HG02678 (cell line): ENCODE data around the gene LLCFC1.

Experiments
- ATAC-seq: cut with Tn5 transposase; IDR thresholded peaks from one replicate; pipeline ENCODE4 v1.9.1; 2021; ENCODE audit warnings: mild to moderate bottlenecking, moderate library complexity; ENCODE audit not compliant: unreplicated experiment

The LLCFC1 gene

DNA sequence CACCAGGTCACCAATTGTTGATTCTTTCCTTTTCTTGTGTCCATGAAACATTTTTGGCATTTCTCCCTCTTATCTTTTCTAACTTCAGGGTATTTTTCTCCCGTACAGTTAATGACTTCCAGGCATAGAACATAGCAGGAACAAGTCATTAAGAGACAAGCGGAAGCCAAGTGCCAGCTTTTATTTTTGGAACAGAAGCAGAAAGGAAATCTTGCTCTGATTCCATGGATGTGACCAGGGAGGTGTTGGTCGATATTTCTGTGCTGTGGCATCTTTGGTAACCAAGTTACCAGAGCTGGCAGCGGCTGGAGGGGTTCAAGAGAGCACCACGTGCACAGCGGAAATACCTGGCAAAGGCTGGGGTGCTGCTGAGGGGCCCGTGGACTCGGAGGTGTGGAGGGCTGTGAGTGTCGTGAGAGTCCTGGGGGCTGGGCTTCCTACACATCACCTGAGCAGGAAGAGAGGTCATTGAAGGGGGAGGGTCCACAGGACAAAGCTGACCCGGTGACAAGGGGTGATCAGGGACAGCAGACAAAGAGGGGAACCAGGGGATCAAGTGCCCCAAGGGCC, 1.8 kb downstream of the LLCFC1 start:
- ATAC-seq = no peak

DNA sequence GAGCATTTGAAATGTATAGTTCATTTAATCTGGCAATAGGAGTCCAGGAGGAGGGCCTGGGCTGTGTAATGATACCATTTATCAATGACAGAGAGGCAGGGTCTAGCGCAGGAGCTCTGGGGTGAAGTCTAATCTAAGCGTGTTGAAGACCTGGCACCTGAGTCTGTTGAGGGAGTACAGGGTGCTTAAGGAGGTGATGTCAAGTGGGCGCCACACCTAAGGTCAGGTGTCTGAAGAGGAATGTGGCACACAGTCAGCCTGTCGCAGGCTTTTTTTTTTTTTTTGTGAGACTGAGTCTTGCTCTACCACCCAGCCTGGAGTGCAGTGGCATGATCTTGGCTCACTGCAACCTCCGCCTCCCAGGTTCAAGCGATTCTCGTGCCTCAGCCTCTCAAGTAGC, 2.3 kb downstream of the LLCFC1 start:
- ATAC-seq = no peak

DNA sequence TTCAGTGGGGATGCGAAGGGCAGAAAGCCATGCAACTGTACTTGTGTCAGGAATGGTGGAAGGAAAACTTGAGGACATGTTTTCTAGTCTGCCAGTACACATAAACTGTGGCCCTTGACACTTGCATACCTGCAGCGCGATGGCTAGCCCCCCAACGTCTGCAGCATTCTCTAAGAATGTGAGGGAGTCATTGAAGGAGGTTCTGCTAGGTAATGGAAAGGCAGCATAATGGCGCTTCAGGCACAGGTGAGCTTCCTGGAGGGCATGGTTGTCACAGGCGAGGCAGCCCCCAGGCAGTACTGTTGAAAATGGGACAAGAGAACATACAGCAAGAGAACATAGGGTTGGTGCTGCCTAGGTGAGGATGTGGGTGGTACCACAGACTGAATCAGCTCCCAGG, 3.5 kb downstream of the LLCFC1 start:
- no peak for ATAC-seq

DNA sequence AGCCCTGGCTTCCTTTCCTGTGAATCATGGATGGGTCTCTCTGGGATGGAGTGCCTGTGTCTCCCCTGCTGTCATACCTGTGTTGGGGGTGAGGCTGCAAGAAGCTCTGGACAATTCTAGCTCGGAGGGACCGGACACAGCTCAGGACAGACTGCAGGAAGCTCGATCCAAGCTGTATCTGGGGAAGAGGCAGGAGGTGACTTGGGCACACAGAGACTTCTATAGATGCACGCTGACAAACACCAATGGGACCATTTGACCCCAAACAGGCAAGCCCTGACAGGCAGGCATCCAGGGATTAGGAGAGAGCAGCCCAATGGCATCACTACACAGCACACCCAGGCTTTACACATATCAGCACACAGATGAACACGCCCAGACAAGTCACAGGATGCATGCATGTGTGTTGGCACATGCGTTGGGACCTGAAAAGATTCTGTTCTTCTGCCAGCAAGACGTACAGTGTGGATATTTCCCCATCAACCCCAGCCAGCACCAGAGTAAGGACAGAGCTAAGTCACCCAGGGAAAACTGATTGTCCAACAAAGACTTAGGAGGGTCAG, 4.5 kb downstream of the LLCFC1 start:
- no peak for ATAC-seq

DNA sequence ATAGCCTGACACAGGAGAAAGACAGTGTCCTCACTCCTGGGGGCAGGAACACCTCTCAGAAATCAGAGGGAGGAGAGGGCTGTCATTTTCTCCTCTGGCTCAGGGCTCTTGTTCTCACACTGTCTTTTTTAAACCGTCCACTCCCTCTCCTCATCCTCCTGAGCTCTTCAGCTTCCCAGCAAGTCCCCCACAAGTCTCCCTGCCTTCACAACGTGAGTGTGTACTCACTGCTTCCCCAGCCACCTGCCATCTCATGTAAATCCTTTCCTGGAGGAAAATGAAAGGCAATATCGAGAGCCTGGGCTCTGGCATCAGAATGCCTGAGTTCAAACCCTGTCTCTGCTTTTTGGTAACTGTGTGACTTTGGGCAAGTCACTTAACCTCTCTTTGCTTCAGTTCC, 5.7 kb downstream of the LLCFC1 start:
- no peak for ATAC-seq

DNA sequence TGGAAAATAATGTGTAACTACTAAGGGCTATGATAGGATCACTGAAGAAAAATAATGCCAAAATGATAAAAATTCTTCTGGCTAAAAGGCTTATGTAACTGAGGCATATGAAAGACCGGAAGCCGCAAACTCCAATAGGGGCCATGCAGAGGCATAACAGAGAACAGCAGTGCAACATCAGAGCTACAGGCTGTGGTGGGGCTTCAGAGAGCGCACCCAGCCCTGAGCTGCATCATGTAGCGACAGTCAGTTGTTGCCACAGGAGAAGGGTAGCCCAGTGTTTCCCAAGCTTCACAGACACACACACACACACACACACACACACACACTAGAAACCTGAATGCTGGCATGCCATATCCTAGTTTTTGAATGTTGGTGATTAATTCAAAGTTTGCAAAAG, 9.3 kb downstream of the LLCFC1 start:
- no peak for ATAC-seq

DNA sequence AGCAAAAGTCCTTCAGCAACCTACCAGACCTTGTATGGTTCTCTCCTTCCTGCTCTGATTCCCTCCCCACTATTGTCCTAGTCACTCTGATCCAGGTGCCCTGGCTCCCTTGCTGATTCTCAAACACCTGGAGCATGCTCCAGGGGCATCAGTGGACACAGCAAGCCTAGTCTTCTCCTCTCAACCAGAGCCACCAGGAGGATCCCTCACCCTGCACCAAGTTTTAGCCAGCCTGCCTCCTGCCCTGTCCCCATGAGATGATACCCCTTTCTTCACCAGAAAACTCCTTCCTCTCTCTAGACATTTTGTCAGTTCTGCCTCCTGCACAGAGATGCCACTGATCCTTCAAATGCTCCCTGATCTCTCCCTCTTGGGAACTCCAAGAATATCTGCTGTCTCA, 11.0 kb downstream of the LLCFC1 start:
- ATAC-seq = no peak

DNA sequence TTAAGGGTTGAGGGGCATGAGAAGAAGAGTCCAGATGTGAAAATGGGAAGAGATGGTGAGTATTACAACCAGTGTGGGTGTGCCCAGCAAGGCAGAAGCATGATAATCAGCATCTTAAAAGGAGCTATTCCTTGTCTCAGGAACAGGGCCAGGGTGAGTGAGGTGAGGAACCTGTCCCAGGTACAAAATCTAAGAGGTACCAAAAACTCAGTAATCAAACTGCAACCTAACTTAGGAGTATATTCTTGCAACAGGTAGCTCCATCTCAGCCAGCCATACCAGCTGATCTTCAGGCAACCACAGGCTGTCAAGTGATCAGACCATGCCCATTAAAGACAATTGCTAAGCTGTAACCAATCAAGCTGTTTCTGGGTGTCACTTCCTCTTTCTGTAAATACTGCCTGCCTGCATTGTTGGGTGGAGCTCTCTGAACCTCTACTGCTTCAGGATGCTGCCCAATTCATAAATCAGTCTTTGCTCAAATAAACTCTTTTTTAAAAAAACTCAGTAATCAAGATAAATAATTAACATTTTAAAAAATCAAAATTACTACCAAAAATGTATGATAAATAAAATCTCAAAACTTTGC, 15.5 kb downstream of the LLCFC1 start:
- no peak for ATAC-seq

DNA sequence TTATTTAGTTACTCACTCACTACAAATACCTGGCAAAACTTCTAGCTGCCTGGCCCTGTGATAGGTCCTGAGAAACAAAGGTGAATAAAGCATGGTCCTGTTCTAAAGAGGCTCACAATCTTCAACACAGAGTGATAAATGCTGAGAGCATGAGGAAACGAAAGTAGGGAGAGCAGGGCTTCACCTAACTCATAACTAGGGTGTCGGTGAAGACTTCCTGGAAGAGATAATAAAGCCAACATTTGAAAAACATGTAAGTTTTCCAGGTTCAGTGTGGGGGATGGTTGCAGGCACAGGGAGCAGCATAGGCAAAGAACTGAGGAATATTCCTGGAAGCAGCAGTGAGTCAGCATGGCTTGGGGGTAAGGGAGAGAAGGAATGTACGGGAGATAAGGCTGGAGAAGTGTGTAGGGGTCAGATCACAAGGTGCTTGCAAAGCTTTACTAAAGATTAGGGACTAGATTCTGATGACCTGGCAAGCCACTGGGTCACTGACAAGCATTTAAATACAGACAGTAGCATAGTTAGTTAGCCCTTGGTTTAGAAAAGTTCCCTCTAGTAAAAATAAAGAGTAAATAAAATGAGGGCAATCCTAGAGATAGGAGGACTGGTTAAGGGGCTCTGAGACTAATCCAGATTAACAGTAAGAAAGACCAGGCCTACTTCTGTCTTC, 17.8 kb downstream of the LLCFC1 start:
- ATAC-seq = no peak

DNA sequence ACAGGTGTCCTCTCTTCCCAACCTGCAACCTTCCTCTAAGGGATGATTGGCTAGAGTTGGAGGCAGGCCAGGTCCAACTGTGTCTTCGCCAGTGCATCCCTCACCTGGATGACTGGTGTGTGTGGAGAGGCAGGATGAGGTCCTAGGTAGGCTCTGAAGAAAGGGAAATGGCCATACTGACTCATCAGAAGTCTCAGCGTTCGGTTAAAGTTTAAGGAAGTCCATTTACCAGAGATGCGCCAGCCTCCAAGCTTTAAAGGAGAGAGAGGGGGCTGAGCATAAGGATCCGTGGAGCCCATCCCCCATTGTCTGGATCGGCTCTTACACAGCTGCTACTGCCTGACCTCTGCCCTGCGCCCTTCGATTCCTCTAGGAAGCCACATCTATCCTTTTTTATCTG, 18.4 kb downstream of the LLCFC1 start:
- no peak for ATAC-seq

DNA sequence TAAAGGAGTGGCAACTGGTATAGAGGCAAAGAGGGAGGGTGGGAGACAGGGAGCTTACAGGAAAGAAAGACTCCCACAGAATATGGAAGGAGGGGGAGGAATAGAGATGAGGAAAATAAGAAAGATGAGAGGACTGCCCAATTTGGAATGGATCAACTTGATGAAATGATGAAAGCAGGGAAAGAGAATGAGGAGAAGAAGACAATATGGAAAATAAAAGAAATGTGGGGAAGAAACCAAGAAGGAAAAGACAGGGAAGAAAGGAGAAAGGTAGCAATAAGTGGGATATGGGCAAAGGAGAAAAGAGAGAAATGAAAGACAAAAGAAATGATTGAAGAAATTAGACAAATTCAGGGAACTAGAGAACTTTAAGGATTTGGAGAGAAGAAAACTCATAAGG, 19.9 kb downstream of the LLCFC1 start:
- ATAC-seq = no peak

DNA sequence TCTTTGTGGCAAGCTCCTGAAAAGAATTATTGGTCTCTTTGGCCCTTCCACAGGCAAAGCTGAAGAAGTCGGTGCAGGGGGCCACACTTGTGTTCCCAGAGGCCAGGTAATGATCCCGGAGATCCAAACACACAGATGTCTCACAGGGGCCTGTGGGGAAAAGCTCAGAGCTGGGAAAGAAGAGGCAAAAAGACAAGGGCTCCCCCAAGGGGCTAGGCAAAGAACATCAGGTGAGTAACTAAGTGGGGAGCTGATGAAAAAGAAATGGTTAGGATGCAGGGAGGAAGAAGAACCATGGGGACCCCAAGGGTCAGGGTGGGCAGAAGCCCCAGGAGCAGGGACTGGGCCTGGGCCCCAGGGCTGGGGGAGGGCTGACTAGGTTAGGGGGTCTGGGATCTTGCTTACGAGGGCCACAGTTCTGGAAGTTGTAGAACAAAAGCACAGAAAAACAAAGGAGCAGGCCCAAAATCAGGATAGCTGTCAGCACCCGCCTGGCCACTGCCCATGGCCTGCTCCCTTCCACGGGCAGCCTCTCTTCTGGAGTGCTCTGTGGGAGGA, 21.8 kb downstream of the LLCFC1 start:
- no peak for ATAC-seq

DNA sequence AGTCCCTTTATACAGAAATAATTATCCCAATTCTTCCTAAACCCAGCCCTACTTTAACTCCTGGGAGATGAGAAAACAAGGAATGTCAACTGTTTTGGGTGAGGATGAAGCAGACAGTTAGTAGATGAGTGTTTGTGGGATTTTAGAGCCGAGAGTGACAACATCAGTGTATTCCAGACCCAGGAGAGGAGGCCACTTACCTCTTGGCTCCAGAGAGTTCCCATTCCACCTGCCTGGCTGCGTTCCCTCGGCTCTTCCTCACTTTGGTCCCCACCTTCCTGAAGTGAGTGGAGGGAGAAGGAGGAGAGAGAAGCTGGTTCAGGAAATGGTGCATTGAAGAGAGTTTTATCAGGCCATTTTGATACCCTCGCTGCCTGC, 22.3 kb downstream of the LLCFC1 start:
- ATAC-seq = no peak

DNA sequence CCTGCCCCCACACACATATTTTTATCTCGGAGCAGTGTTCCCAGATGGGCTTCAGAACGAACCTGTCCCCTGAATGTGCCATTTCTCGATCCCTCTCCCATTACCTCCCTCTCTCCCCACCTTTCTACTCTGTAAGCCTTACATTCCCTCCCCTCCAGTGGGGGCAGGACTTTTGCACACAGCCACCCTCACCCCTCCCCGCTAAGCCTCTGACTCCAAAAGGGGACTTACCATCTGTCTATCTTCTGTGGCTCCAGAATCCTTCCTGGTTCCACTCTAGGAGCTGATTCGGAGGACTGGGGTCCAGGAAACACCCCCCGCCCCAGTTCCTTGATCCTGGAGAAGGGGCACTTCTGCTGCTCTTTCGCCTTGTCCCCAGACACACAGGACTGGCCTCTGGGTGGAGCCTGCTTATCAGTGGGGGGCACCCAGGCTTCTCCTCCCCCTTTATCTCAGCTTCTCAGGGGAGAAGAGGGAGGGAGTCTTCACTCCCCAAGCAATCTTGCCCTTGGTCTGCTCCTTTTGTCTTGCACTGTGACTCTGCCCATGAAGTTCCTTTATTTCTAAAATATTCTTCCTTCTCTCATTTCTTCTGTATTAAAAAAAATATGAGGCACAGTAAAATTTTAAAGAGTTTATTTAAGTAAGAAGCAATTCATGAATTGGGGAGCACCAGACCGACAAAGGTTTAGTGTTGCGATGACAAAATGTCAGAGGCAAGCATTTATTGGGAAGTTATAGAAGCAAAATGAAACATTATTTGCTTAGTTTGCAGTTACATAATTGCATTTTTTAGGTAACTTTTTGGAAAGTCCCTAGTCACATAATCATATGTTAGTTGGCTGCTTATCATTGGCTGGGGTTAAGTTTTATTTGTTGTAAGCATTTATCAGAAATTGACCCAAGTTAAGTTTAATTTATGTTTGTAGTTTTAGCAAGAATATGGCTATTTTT, 23.0 kb downstream of the LLCFC1 start, which contains the start of gene KEL:
KEL (minus strand) TSS at position 391 of the 954 bp plus-strand sequence; CDS start at position 234, 157 bp downstream.
- no peak for ATAC-seq

DNA sequence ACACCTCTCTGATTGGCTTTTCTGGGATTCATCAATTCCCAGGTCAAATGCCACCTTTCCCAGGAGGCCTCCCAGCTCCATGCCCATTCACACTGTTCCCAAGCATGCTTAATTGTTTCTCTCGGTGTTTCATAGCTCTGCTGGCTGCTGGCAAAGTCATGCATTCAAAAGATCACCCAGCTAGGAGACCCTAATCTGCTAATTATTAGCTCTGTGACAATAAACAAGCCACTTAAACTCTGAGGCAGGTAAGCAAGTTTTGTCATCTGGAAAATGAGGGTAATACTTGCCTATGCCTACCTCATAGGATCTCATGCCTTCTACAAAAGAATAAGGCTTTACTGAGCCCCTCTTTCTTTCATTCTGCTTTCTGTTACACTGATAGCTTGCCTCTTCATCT, 23.7 kb downstream of the LLCFC1 start:
- no peak for ATAC-seq

DNA sequence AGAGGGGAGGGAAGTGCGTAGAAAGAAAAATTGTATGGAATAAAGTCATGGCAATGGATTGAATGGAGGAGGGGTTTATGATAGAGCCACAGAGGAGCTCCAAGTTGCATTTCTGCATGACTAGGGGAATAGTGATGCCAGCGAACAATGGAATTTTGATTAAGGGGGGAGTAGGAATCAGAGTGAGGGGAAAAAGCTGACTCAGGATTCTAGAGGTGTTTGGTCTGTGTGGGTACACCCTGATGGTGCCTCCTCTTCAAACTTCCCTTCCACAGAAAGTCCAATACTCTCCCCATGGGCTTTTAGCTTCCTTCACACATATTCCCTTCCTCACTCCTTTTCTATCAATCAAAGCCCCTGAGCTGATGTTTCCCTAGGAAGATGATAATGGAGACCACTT, 24.7 kb downstream of the LLCFC1 start:
- ATAC-seq = no peak

DNA sequence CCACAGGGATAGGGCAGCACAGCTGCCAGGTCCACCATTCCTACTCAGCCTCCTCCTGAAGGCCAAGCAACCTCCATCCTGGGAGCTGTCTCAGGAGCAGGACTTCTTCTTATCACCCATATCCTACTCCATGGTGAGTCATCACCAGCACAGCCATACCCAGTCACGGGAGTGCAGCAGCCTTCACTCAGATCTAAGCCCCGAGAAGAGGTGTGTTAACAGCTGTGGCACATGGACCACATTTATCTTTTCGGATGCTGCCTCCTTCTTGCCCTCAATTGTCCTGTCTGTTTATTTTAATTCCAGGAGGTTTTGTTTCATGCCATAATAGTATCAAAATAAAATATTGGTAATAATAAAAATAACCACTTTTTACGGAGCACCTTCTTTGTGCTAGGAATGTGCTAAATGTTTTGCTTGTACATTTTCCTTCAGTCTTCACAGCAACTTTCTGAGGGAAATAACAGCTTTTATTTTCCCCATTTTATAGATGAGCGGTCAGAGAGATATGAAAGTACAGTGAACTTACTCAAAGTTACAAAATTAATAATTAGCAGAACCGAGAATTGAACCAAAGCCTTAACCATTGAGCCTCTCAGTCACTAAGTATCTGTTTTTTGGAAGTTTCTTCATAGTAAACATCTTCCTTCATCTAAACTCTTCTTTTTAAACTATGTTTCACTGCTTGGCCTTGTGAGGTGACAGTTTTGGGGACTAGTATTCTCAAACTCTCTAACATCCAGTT, 25.4 kb downstream of the LLCFC1 start:
- ATAC-seq = no peak

DNA sequence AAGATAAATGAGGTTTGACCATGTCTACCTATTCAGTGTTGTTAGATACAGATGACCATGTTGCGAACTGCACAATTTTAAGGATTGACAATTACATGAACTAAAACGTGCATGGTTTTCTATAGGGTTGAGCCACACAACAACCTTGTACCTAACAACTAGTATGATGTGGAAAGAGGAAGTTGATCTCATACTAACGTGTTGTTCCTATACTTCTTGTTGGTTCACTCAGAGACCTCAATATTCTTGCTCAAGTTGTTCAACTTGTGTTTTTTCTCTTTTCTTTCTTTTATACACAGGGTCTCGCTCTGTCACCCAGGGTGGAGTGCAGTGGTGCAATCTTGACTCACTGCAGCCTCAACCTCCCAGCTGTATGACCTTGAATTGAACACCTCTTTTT, 28.9 kb downstream of the LLCFC1 start:
- no peak for ATAC-seq

DNA sequence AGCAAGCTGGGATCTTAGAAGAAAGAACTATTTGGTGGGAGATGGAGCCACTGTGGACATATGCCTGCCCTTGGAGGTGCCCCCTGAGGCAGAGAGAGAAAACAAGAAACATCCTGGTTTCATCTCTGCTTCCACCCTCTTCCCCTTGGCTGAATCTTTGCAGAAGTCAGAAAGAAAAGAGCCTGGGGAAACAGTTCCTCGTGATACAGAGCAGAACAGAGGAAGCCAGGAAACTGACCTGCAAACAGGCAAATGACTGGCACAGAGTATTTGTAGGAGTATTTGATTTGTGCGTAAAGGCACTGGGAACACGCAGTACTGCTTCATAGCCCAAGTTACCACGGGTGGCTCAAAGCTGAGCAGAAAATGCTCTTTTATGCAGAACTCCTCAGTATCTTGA, 29.9 kb downstream of the LLCFC1 start:
- no peak for ATAC-seq

DNA sequence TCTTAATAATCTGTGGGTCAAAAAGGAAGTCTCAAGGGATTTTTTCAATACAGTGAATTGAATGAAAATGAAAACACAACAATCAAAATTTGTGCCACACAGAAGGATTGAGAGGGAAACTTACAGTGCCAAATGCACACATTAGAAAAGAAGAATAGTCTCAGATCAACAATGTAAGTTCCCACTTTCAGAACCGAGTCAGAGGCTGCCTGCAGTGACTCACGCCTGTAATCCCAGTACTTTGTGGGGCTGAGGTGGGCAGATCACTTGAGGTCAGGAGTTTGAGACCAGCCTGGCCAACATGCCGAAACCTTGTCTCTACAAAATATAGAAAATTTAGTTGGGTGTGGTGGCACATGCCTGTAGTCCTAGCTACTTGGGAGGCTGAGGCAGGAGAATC, 35.3 kb downstream of the LLCFC1 start:
- no peak for ATAC-seq
